ENCODE measurements around the gene INKA1. TPM values are rescaled to one million over a fixed set of nuclear protein-coding genes. Genes with fewer than 3 reads are reported as not detected.
A peak's percentile ranks its signal among the peaks of the same experiment; 100 is the strongest.

Gene INKA1
- total and polyA plus RNA-seq, 9 of the 15 experiments (the other 6 are each of a cell fraction or from before 2014, with no cell fraction given), result 0.55 to 13.9 (median 6.7) TPM

DNA sequence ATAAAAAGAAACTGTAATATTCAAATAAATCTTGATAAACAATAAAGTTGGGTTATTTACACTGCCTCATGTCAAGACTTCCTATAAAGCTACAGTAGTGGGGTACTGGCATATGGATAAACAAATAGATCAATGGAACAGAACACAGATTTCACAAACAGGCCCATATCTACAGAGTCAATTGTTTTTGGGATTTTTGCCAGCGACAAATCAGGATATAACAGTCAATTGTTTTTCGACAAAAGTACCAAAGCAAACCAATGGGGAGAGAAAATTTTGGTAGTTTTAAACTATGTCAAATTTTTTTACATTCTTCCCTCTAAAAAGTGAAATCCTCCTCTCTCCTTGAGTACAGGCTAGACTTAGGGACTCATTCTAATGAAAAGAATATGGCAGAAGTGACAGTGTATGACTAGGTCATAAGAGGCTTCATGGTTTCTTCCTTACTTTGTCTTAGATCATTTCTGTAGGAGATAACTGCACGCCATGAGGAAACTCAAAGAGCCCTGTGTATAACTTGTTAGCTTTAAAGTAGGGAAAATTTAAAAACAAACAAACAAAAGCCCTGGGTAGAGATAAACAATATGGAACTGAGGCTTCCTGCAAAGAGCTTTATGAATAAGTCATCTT lies 33.7 kb upstream of the INKA1 start:
- no peak overlapping the region for H3K4me2 ChIP-seq (ENCODE audit: insufficient read depth, low read length)
- no peaks in the 10 kb centered on the region for H3K9me3 ChIP-seq (replicated peaks; ENCODE audit: control insufficient read depth, insufficient read depth, low read depth, low read length)
- in situ Hi-C loops (cut with MboI), result no loop called here
- peaks cover 77% of the 10 kb centered on the region for H3K79me2 ChIP-seq (ENCODE audit: control insufficient read depth, insufficient read depth, low read length)
- no peak for DNase-seq (ENCODE audit: extremely low read depth in 1 of 4, low spot score in 3 of 4)
- H3K9me1 ChIP-seq (ENCODE audit: control insufficient read depth, insufficient read depth, low read length), result no peaks in the 10 kb centered on the region
- H2AFZ ChIP-seq (ENCODE audit: low read depth, low read length), result no peak overlapping the region
- H3K27me3 ChIP-seq (ENCODE audit: control insufficient read depth in 2 of 2, insufficient read depth in 2 of 2, low read length in 2 of 2), result no peaks in the 10 kb centered on the region
- FAIRE-seq, result no peak
- H3K27ac ChIP-seq (ENCODE audit: extremely low read depth, low read depth, low read length), result no peak overlapping the region
- H3K4me3 ChIP-seq, result no peak overlapping the region
- no peak for ATAC-seq
- WGBS (ENCODE audit: insufficient coverage, low coverage, missing lambda C conversion rate), result 77% methylated on average over 3 of the region's 3 CpGs
- intact Hi-C loops (cut with micrococcal nuclease), result no loop called here
- BruUV-seq (replicated peaks), result no TSS peak
- peaks cover 16% of the 10 kb centered on the region; the same call in 2 of the 3 replicates for H3K36me3 ChIP-seq (ENCODE audit: control insufficient read depth, insufficient read depth, low read length)
- TF ChIP-seq YY1 (IDR thresholded peaks at IDR 0.05; ENCODE audit: borderline replicate concordance in 1 of 3, control insufficient read depth in 1 of 3, extremely low read depth in 1 of 3, insufficient read depth in 3 of 3, insufficient read length in 1 of 3, insufficient replicate concordance in 2 of 3, low read depth in 1 of 3, low read length in 2 of 3), result no peak
- POLR2A ChIA-PET, result no interaction called here
- no peaks in the 10 kb centered on the region; a peak in 1 of 5 replicates for H3K4me1 ChIP-seq (replicated peaks in 1 of 2; ENCODE audit: control insufficient read depth in 2 of 2, insufficient read depth in 2 of 2, low read length in 2 of 2)
- CTCF ChIA-PET (ENCODE audit: low intra/inter-chr PET ratio), result no interaction called here
- H4K20me1 ChIP-seq (replicated peaks; ENCODE audit: control insufficient read depth, insufficient read depth, low read length), result no peaks in the 10 kb centered on the region
- no peak overlapping the region for H3K9ac ChIP-seq (ENCODE audit: insufficient read depth in 1 of 2, low read depth in 2 of 2, low read length in 2 of 2)

- no peak overlapping the region for H2AFZ ChIP-seq (ENCODE audit: low read depth, low read length)
- no peaks in the 10 kb centered on the region for H4K20me1 ChIP-seq (replicated peaks; ENCODE audit: control insufficient read depth, insufficient read depth, low read length)
- H3K4me2 ChIP-seq (ENCODE audit: insufficient read depth, low read length), result no peak overlapping the region
- CTCF ChIA-PET (ENCODE audit: low intra/inter-chr PET ratio), result no interaction called here
- H3K36me3 ChIP-seq (ENCODE audit: control insufficient read depth, insufficient read depth, low read length), result peaks cover 18% of the 10 kb centered on the region; the same call in 2 of the 3 replicates
- no peaks in the 10 kb centered on the region; a peak in 1 of 5 replicates for H3K4me1 ChIP-seq (replicated peaks in 1 of 2; ENCODE audit: control insufficient read depth in 2 of 2, insufficient read depth in 2 of 2, low read length in 2 of 2)
- H3K79me2 ChIP-seq (ENCODE audit: control insufficient read depth, insufficient read depth, low read length), result peaks cover 77% of the 10 kb centered on the region
- FAIRE-seq (no peak), ATAC-seq (peak; percentile 53), DNase-seq (ENCODE audit: extremely low read depth in 1 of 4, low spot score in 3 of 4) (no peak)
- H3K4me3 ChIP-seq, result no peak overlapping the region
- no peaks in the 10 kb centered on the region for H3K9me1 ChIP-seq (ENCODE audit: control insufficient read depth, insufficient read depth, low read length)
- no peaks in the 10 kb centered on the region for H3K27me3 ChIP-seq (ENCODE audit: control insufficient read depth in 2 of 2, insufficient read depth in 2 of 2, low read length in 2 of 2)
- no peak overlapping the region for H3K9ac ChIP-seq (ENCODE audit: insufficient read depth in 1 of 2, low read depth in 2 of 2, low read length in 2 of 2)
- intact Hi-C loops (cut with micrococcal nuclease) (no loop called here), in situ Hi-C loops (cut with MboI) (no loop called here)
- TF ChIP-seq ZNF354B (CRISPR knock-in tag; IDR thresholded peaks at IDR 0.05) (no peak), POLR2A (conservative IDR thresholded peaks at IDR 0.05) (no peak), ZNF75A (CRISPR knock-in tag; IDR thresholded peaks at IDR 0.05) (no peak), MYNN (IDR thresholded peaks at IDR 0.05) (no peak), MYNN (CRISPR knock-in tag; IDR thresholded peaks at IDR 0.05) (no peak), EHMT2 (IDR thresholded peaks at IDR 0.05) (no peak), ZNF584 (CRISPR knock-in tag; IDR thresholded peaks at IDR 0.05; ENCODE audit: low read depth) (no peak), TFE3 (CRISPR knock-in tag; IDR thresholded peaks at IDR 0.05) (no peak), ETV5 (CRISPR knock-in tag; IDR thresholded peaks at IDR 0.05; ENCODE audit: low read depth) (no peak), MTA2 (IDR thresholded peaks at IDR 0.05; ENCODE audit: low read depth) (no peak)
- TF ChIP-seq, protein P1, sequence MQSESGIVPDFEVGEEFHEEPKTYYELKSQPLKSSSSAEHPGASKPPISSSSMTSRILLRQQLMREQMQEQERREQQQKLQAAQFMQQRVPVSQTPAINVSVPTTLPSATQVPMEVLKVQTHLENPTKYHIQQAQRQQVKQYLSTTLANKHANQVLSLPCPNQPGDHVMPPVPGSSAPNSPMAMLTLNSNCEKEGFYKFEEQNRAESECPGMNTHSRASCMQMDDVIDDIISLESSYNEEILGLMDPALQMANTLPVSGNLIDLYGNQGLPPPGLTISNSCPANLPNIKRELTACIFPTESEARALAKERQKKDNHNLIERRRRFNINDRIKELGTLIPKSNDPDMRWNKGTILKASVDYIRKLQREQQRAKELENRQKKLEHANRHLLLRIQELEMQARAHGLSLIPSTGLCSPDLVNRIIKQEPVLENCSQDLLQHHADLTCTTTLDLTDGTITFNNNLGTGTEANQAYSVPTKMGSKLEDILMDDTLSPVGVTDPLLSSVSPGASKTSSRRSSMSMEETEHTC (IDR thresholded peaks at IDR 0.05), result no peak
- BruUV-seq (replicated peaks), result no TSS peak
- POLR2A ChIA-PET, result interaction anchor here (1.0 kb wide), 1 partner anchor 12 kb away, joined by 3 read pairs; no protein-coding TSS in a partner anchor
- H3K9me3 ChIP-seq (replicated peaks; ENCODE audit: control insufficient read depth, insufficient read depth, low read depth, low read length), result no peaks in the 10 kb centered on the region
- H3K27ac ChIP-seq (ENCODE audit: extremely low read depth, low read depth, low read length), result no peak overlapping the region
Observed at GRCh38 chr3:49769926-49770325, 33.1 kb upstream of the INKA1 start.

Measured in K562 (cell line).